Peyer's patch (tissue), 4 donors: ENCODE results near the gene ILDR1. TPM values are rescaled to one million over a fixed set of nuclear protein-coding genes. Genes with fewer than 3 reads are reported as not detected.

Source experiments
- DNase-seq, 3 donors: peaks; one replicate each; pipeline ENCODE4 v3.0.0-alpha.2; 2017 to 2019
- H3K27ac ChIP-seq, 4 donors: fragments of 200-600 bp; sonication (generic); one replicate each; pipeline ENCODE4 v1.5.1; 2016 to 2019
- H3K27me3 ChIP-seq, 2 donors: fragments of 200-600 bp; sonication (generic); one replicate each; pipeline ENCODE4 v1.5.1; 2019
- H3K36me3 ChIP-seq, 3 donors: fragments of 200-600 bp; sonication (generic); one replicate each; pipeline ENCODE4 v1.5.1; 2016 to 2019
- H3K4me1 ChIP-seq, 4 donors: fragments of 200-600 bp; sonication (generic); one replicate each; pipeline ENCODE4 v1.5.1; 2016 to 2019
- H3K4me3 ChIP-seq, 4 donors: fragments of 200-600 bp; sonication (generic); 1 replicate in 3 of 4; 2 replicates in 1 of 4; pipeline ENCODE4 v1.5.1; 2016 to 2019; ENCODE audit warnings: mild to moderate bottlenecking in 1 of 4
- H3K9me3 ChIP-seq, 4 donors: fragments of 200-600 bp; sonication (generic); one replicate each; pipeline ENCODE4 v1.5.1; 2016 to 2019; ENCODE audit warnings: mild to moderate bottlenecking in 1 of 4
- CTCF ChIP-seq, 6 experiments: fragments of 450-650 bp in 4 of 6; fragments of 200-600 bp in 2 of 6; sonication (generic) in 1 of 6; IDR thresholded peaks; one replicate each; pipeline ENCODE4 v1.5.1; 2017 to 2019; ENCODE audit warnings: antibody characterized with exemption in 6 of 6, mild to moderate bottlenecking in 3 of 6, moderate library complexity in 1 of 6
- POLR2A ChIP-seq, 2 donors: fragments of 450-650 bp; IDR thresholded peaks; one replicate each; pipeline ENCODE4 v1.5.1; 2017; ENCODE audit warnings: antibody characterized with exemption in 2 of 2, mild to moderate bottlenecking in 2 of 2, moderate library complexity in 2 of 2
- total RNA-seq, 4 donors: library from RNA; depleted of rRNA; stranded (reverse); fragments of >200 nt; gene quantifications; one replicate each; pipeline ENCODE4 v1.1.0, GENCODE V29; 2016

Gene ILDR1
- total RNA-seq, 4 donors from 2014 or later, result 3.7 to 5.8 (median 4.5) TPM

DNA sequence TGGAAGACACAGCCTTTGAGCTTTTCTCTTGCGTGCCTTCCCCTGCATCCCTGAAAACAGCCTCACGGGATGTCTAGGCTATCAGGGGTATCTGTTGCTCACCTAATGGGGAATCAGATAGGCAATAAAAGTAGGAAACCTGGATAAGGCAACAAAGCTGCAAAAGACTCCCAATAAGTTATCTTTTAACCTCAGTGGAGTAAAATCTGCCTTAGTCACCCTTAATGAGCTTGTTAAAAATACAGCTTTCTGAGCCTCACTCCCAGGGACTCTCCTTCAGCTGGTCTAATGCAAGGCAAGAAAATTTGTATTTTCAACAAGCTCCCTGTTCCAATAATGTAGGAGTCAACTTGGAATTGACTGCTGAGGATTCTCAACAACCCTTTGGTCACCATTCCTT, 25.6 kb downstream of the ILDR1 start:
- no peak for DNase-seq
- H3K9me3 ChIP-seq, result no peaks in the 10 kb centered on the region
- H3K27me3 ChIP-seq, result no peaks in the 10 kb centered on the region
- H3K27ac ChIP-seq, result peak overlapping the region in 1 of 4 donors; percentile 20
- H3K4me1 ChIP-seq, result peaks cover 0 to 25% (median 7%) of the 10 kb centered on the region in 4 donors
- H3K4me3 ChIP-seq, result no peak overlapping the region
- peaks cover 0 to 5% (median 0%) of the 10 kb centered on the region in 3 donors for H3K36me3 ChIP-seq
- no peak for TF ChIP-seq POLR2A (IDR thresholded peaks at IDR 0.05)
- TF ChIP-seq CTCF (IDR thresholded peaks at IDR 0.05), result no peak

DNA sequence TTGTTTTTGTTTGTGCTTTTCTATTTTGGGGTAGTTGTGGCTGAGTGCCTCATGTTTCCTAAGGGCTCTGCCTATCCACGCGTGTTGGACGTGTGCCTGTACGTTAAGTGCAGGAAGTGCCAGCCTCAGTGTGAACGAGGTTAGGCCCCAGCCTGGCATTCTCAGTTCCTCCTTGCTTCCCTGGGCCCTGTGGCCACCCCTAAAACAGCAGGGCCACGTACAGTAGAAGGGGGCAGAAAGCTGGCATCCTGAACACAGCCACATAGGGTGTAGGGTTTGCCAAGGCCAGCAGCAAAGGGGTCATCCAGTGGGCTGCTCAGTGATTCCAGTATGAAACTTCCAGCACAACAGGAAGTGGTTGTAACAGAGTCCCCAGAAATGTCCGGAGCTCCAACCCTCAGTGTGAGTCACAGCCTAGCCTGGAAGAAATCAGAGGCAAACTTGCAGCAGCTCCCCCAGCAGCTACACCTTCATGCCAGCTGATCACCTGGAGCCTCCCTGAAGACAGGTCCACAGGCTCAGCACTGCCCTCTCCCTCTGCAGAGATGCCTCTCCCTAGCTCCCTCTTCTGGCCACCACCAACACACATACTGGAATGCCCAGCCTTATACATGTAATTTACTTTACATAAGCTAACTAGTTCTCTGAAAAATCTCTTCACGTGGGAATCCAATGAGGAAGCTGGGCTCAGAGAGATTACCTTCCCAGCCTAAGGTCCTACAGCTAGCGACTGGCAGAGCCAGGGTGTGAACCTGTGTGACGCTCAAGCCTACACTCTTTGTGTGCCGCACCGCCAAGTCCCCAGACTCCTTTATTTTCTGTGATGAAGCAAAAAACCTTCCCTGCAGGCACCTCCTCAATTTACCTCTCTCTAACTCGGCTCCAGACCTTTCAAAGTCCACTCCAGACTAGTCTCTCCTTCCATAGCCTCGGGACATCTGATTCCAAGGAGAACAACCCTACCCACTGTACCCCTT, 26.6 kb downstream of the ILDR1 start:
- Histone ChIP-seq H3K4me3 (no peak overlapping the region), H3K36me3 (peaks cover 0 to 5% (median 0%) of the 10 kb centered on the region in 3 donors), H3K27me3 (no peaks in the 10 kb centered on the region), H3K4me1 (peaks cover 0 to 25% (median 7%) of the 10 kb centered on the region in 4 donors), H3K27ac (peak overlapping the region in 3 of 4 donors; percentile 7 to 76 (median 50)), H3K9me3 (no peaks in the 10 kb centered on the region)
- TF ChIP-seq POLR2A (IDR thresholded peaks at IDR 0.05) (no peak), CTCF (IDR thresholded peaks at IDR 0.05) (peak in 5 of 6 experiments; percentile 9 to 69 (median 58))
- peak; percentile 62 to 85 (median 81) for DNase-seq

- Histone ChIP-seq H3K27me3 (no peaks in the 10 kb centered on the region), H3K4me3 (no peak overlapping the region), H3K36me3 (peaks cover 0 to 5% (median 0%) of the 10 kb centered on the region in 3 donors), H3K9me3 (no peaks in the 10 kb centered on the region), H3K27ac (peak overlapping the region in 2 of 4 donors; percentile 39 to 76), H3K4me1 (peaks cover 0 to 25% (median 7%) of the 10 kb centered on the region in 4 donors)
- DNase-seq, result no peak
- TF ChIP-seq POLR2A (IDR thresholded peaks at IDR 0.05), result no peak
- no peak for TF ChIP-seq CTCF (IDR thresholded peaks at IDR 0.05)
These were observed 27.5 kb downstream of the ILDR1 start for GRCh38 chr3:121994551-121994950.

DNA sequence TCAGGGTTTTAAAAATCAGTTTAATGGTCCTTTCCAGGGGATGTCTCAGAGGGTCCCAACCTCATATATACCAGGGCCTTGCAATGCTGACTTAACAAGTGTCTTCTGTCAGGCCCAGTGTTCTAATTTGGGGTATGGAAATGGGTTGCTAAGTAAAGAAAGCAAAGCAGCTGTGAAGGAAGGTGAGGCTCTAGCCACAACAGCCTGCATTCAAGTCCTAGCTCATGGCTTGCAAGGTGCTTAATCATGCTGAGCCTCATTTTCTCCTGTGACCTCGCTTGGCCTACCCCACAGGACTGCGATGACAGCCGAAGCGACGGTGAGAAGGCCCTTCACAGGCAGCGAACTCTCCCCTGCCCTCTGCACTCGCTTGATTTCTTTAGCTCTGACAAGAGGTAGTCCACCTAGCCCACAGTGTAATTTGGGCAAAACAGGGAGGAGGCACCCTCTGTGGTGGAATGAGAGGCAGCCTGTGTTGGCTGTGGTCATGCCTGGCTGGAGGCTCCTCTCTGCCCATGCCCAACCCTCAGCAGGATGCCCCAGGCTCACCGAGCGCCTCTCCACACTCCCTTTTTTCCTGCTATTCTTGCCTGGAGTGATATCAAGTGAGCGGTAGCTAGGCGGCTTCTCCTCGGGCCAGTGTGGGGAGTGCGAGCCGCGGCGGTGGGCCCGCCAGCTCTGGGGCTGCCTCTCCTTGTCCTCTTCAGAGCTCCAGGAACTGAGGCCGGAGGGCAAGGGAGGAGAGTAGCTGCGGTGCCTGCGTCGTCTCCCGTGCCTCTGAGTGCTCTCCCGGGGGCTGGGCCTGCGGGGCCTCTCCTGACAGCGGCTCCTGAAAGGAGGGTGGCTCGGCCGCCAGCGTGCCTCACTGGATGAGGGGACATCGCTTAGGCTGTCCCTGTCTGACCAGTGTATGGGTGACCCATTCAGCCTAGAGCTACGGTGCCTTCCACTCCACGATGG, 29.2 kb downstream of the ILDR1 start:
- peak overlapping the region in 1 of 4 donors; percentile 76 for H3K27ac ChIP-seq
- H3K9me3 ChIP-seq, result no peaks in the 10 kb centered on the region
- peaks cover 0 to 5% (median 0%) of the 10 kb centered on the region in 3 donors for H3K36me3 ChIP-seq
- peaks cover 0 to 19% (median 7%) of the 10 kb centered on the region in 4 donors for H3K4me1 ChIP-seq
- no peak for TF ChIP-seq CTCF (IDR thresholded peaks at IDR 0.05)
- no peaks in the 10 kb centered on the region for H3K27me3 ChIP-seq
- peak in 2 of 3 donors; percentile 56 to 62 for DNase-seq
- H3K4me3 ChIP-seq, result no peak overlapping the region

GRCh38 chr3:121989943-121990342, 32.1 kb downstream of the ILDR1 start:
- no peak overlapping the region for H3K27ac ChIP-seq
- no peaks in the 10 kb centered on the region for H3K27me3 ChIP-seq
- no peaks in the 10 kb centered on the region for H3K9me3 ChIP-seq
- TF ChIP-seq POLR2A (IDR thresholded peaks at IDR 0.05) (no peak), CTCF (IDR thresholded peaks at IDR 0.05) (no peak)
- peaks cover 0 to 5% (median 0%) of the 10 kb centered on the region in 3 donors for H3K36me3 ChIP-seq
- DNase-seq, result no peak
- H3K4me3 ChIP-seq, result no peak overlapping the region
- peaks cover 0 to 19% (median 3%) of the 10 kb centered on the region in 4 donors for H3K4me1 ChIP-seq
